ENCODE data around the gene IFNAR1.
"Not testable (repeated sequence)": the region's sequence is repeated elsewhere in the genome, so short reads cannot be mapped to it uniquely, and the experiment has no call there.

Gene IFNAR1

GRCh38 chr21:33315946-33316710, 8.6 kb upstream of the IFNAR1 start:
- no peak for TF ChIP-seq CTCF (IDR thresholded peaks at IDR 0.05; ENCODE audit: low read depth, low read length)
- DNase-seq (ENCODE audit: extremely low read depth, low read depth), result no peak

- TF ChIP-seq CTCF (IDR thresholded peaks at IDR 0.05; ENCODE audit: low read depth, low read length), result no peak
- no peak for DNase-seq (ENCODE audit: extremely low read depth, low read depth)
Observed at GRCh38 chr21:33317145-33317544, 7.6 kb upstream of the IFNAR1 start.

- no peak for TF ChIP-seq CTCF (IDR thresholded peaks at IDR 0.05; ENCODE audit: low read depth, low read length)
- no peak for DNase-seq (ENCODE audit: extremely low read depth, low read depth)
Observed at GRCh38 chr21:33317786-33318486, 6.8 kb upstream of the IFNAR1 start.

GRCh38 chr21:33321005-33321404, 3.8 kb upstream of the IFNAR1 start:
- DNase-seq (ENCODE audit: extremely low read depth, low read depth), result not testable (repeated sequence)

- not testable (repeated sequence) for DNase-seq (ENCODE audit: extremely low read depth, low read depth)
Observed at GRCh38 chr21:33323610-33324009, 1.2 kb upstream of the IFNAR1 start.

- DNase-seq (ENCODE audit: extremely low read depth, low read depth), result peak; percentile 30
- TF ChIP-seq CTCF (IDR thresholded peaks at IDR 0.05; ENCODE audit: low read depth, low read length), result no peak
Observed at GRCh38 chr21:33325222-33326067, 675 bp downstream of the IFNAR1 start.

GRCh38 chr21:33327326-33327725, 2.6 kb downstream of the IFNAR1 start:
- no peak for DNase-seq (ENCODE audit: extremely low read depth, low read depth)
- TF ChIP-seq CTCF (IDR thresholded peaks at IDR 0.05; ENCODE audit: low read depth, low read length), result no peak

All from AG09319 (cell line).